PFSK-1 (cell line): ENCODE measurements around the gene CNGB1.

ENCODE experiments used
- POLR2AphosphoS5 ChIP-seq: IDR thresholded peaks from 2 replicates; pipeline ENCODE4 v1.6.1; 2012; ENCODE audit warnings: low read depth, mild to moderate bottlenecking, control low read depth, low read length, moderate library complexity
- TAF1 ChIP-seq: IDR thresholded peaks from 2 replicates; pipeline ENCODE4 v1.6.1; 2012; ENCODE audit warnings: low read length, control low read depth, borderline replicate concordance; ENCODE audit not compliant: insufficient read depth

- TF ChIP-seq POLR2AphosphoS5 (no peak), TAF1 (no peak)
These were observed 17.1 kb downstream of the CNGB1 start for GRCh38 chr16:57953857-57954256.
